HL-60 (cell line): ENCODE results near the gene LRRC25.

Experiments
- CTCF ChIP-seq: IDR thresholded peaks from one replicate; pipeline ENCODE4 v1.5.1; 2011; ENCODE audit warnings: low read length, control low read depth, inconsistent platforms; ENCODE audit not compliant: insufficient read depth
- GABPA ChIP-seq: IDR thresholded peaks from 2 replicates; pipeline ENCODE4 v1.6.1; 2012; ENCODE audit warnings: low read depth
- POLR2AphosphoS5 ChIP-seq: IDR thresholded peaks from 2 replicates; pipeline ENCODE4 v1.6.1; 2012; ENCODE audit warnings: low read depth
- SPI1 ChIP-seq: IDR thresholded peaks from 2 replicates; pipeline ENCODE4 v1.6.1; 2012; ENCODE audit warnings: low read depth, mild to moderate bottlenecking, borderline replicate concordance

- TF ChIP-seq POLR2AphosphoS5 (no peak), CTCF (no peak), GABPA (no peak), SPI1 (no peak)
These were observed 12.1 kb downstream of the LRRC25 start for GRCh38 chr19:18385359-18385674.
